MM.1S (cell line): Measurements from ENCODE around the gene CRIP3.

Source experiments
- EZH2 ChIP-seq: fragments of 300-600 bp; sonication (generic); optimal IDR thresholded peaks from 2 replicates; pipeline ENCODE3; 2017; ENCODE audit warnings: low read depth, mild to moderate bottlenecking, antibody characterized with exemption, low read length, mixed read lengths
- TF ChIP-seq, protein P1 (sequence below): fragments of 300-600 bp; sonication (generic); IDR thresholded peaks from 2 replicates; pipeline ENCODE4 v1.5.1; 2016; ENCODE audit warnings: antibody characterized with exemption, low read length, mixed read lengths

DNA sequence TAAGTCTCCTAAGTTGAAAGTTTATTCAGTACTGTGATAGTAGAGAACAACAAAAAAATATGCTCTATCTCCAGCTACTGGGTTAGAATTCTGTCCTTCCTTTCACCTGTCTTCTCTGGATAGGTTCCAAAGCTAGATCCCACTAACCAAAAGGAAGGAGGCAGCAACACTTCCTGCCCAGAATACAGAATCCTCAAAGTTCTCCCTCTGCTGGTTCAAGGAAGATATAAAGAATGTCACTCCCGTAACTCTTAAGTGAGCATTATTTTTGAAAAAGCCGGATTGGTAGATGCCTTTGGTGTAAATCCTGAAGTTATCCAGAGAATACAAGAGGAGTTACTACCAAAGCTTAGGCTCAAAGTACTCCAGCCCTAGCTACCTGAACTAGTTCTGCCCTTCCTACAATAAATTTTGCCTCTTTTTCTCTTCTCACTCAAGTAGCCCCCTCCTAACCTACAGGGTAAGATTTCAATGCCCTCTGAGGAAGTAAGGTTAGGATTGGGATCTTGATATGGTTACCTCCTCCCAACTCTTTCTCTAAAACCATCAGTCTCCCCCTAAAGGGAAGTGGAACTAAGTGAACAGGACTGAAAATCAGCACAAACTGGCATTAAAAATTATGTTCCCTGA, 26.0 kb upstream of the CRIP3 start:
- TF ChIP-seq, protein P1, sequence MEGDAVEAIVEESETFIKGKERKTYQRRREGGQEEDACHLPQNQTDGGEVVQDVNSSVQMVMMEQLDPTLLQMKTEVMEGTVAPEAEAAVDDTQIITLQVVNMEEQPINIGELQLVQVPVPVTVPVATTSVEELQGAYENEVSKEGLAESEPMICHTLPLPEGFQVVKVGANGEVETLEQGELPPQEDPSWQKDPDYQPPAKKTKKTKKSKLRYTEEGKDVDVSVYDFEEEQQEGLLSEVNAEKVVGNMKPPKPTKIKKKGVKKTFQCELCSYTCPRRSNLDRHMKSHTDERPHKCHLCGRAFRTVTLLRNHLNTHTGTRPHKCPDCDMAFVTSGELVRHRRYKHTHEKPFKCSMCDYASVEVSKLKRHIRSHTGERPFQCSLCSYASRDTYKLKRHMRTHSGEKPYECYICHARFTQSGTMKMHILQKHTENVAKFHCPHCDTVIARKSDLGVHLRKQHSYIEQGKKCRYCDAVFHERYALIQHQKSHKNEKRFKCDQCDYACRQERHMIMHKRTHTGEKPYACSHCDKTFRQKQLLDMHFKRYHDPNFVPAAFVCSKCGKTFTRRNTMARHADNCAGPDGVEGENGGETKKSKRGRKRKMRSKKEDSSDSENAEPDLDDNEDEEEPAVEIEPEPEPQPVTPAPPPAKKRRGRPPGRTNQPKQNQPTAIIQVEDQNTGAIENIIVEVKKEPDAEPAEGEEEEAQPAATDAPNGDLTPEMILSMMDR, result peak; percentile 37
- TF ChIP-seq EZH2, result no peak
